SK-N-SH (cell line): ENCODE measurements around the gene DEPP1. TPM values are rescaled to one million over a fixed set of nuclear protein-coding genes. Genes with fewer than 3 reads are reported as not detected.

Experiments used
- CTCF ChIA-PET: fragments of 300-600, 350-600 bp; formaldehyde crosslinking; extraction: SDS; loops from one replicate; lab custom pipeline; 2021; lab: Yijun Ruan, JAX
- POLR2A ChIA-PET: fragments of 350-600 bp; sonication (Branson Sonifier 250); formaldehyde crosslinking; extraction: SDS; loops from one replicate; lab custom pipeline; 2020; ENCODE audit warnings: antibody characterized with exemption, inconsistent platforms; lab: Yijun Ruan, JAX
- DNase-seq: peaks from one replicate; pipeline ENCODE4 v3.0.0; 2012
- H2AFZ ChIP-seq: fragments of 200-600 bp; sonication (generic); 2 replicates; pipeline ENCODE4 v1.8.1; 2016; ENCODE audit warnings: antibody characterized with exemption, mild to moderate bottlenecking, low read depth
- H3F3A ChIP-seq: fragments of 200-600 bp; sonication (generic); replicated peaks from 2 replicates; pipeline ENCODE3; 2016; ENCODE audit warnings: antibody characterized with exemption, mild to moderate bottlenecking; ENCODE audit not compliant: insufficient read depth
- H3K27ac ChIP-seq, 2 experiments: fragments of 200-500 bp in 1 of 2; fragments of 200-600 bp in 1 of 2; sonication (Bioruptor generic) in 1 of 2; sonication (generic), shearing (Covaris generic) in 1 of 2; 2 replicates each; pipeline versions ENCODE4 v1.5.1 to v1.6.1; 2014 to 2016; ENCODE audit warnings: low read depth in 2 of 2, inconsistent platforms in 1 of 2, low read length in 1 of 2, mild to moderate bottlenecking in 1 of 2, mixed read lengths in 1 of 2
- H3K27me3 ChIP-seq: fragments of 200-600 bp; sonication (generic), shearing (Covaris generic); 2 replicates; pipeline ENCODE4 v1.6.1; 2016; ENCODE audit warnings: mixed run types; ENCODE audit not compliant: insufficient read depth
- H3K36me3 ChIP-seq, 2 experiments: fragments of 200-500 bp in 1 of 2; fragments of 200-600 bp in 1 of 2; sonication (Bioruptor generic) in 1 of 2; sonication (generic) in 1 of 2; replicated peaks in 1 of 2; 2 replicates each; pipeline versions ENCODE3 to v1.5.1; 2014 to 2016; ENCODE audit warnings: low read length in 1 of 2, mild to moderate bottlenecking in 1 of 2; ENCODE audit not compliant: insufficient read depth in 2 of 2, control insufficient read depth in 1 of 2
- H3K4me1 ChIP-seq, 2 experiments: fragments of 200-500 bp in 1 of 2; fragments of 200-600 bp in 1 of 2; sonication (Bioruptor generic) in 1 of 2; sonication (generic), shearing (Covaris generic) in 1 of 2; 2 replicates each; pipeline versions ENCODE4 v1.5.1 to v1.6.1; 2014 to 2016; ENCODE audit warnings: low read depth in 1 of 2, low read length in 1 of 2, mixed run types in 1 of 2; ENCODE audit not compliant: insufficient read depth in 2 of 2, control insufficient read depth in 1 of 2
- H3K4me2 ChIP-seq: fragments of 200-600 bp; sonication (generic), shearing (Covaris generic); 2 replicates; pipeline ENCODE4 v1.6.1; 2017; ENCODE audit warnings: mixed run types
- H3K4me3 ChIP-seq, 2 experiments: fragments of 200-500 bp in 1 of 2; fragments of 200-600 bp in 1 of 2; sonication (Bioruptor generic) in 1 of 2; sonication (generic), shearing (Covaris generic) in 1 of 2; 2 replicates each; pipeline versions ENCODE4 v1.5.1 to v1.8.1; 2014 to 2016; ENCODE audit warnings: low read depth in 2 of 2, inconsistent platforms in 1 of 2, low read length in 1 of 2, mild to moderate bottlenecking in 1 of 2, mixed read lengths in 1 of 2, moderate library complexity in 1 of 2
- H3K79me2 ChIP-seq: fragments of 200-600 bp; sonication (generic); 2 replicates; pipeline ENCODE4 v1.8.1; 2017; ENCODE audit warnings: mild to moderate bottlenecking; ENCODE audit not compliant: insufficient read depth
- H3K9ac ChIP-seq: fragments of 200-600 bp; sonication (generic); 2 replicates; pipeline ENCODE4 v1.6.1; 2017; ENCODE audit warnings: mixed run types
- H3K9me2 ChIP-seq: fragments of 200-600 bp; sonication (generic); 2 replicates; pipeline ENCODE4 v1.6.1; 2017; ENCODE audit warnings: mixed run types
- H3K9me3 ChIP-seq: fragments of 200-600 bp; sonication (generic); 2 replicates; pipeline ENCODE4 v1.6.1; 2017; ENCODE audit warnings: mixed run types, mild to moderate bottlenecking, moderate library complexity
- H4K20me1 ChIP-seq: fragments of 200-600 bp; sonication (generic); 2 replicates; pipeline ENCODE4 v1.6.1; 2017; ENCODE audit warnings: mild to moderate bottlenecking, mixed run types; ENCODE audit not compliant: insufficient read depth
- CHD2 ChIP-seq: fragments of 150-350 bp; IDR thresholded peaks from 2 replicates; pipeline ENCODE4 v1.6.1; 2018; ENCODE audit warnings: low read length; ENCODE audit not compliant: partially characterized antibody
- EP300 ChIP-seq, 2 experiments: IDR thresholded peaks; 2 replicates each; pipeline versions ENCODE4 v1.4.0 to v1.6.1; 2012; ENCODE audit warnings: borderline replicate concordance in 1 of 2, low read depth in 1 of 2, low read length in 1 of 2
- FOSL2 ChIP-seq: IDR thresholded peaks from 2 replicates; pipeline ENCODE4 v1.4.0; 2012; ENCODE audit warnings: low read depth, mild to moderate bottlenecking, moderate library complexity, borderline replicate concordance
- GATA2 ChIP-seq: sonication (generic); formaldehyde crosslinking; IDR thresholded peaks from 2 replicates; pipeline ENCODE4 v1.5.0; 2020; ENCODE audit warnings: mild to moderate bottlenecking, missing genetic modification reagents
- JUND ChIP-seq: IDR thresholded peaks from 2 replicates; pipeline ENCODE4 v1.4.0; 2012
- MAX ChIP-seq: IDR thresholded peaks from 2 replicates; pipeline ENCODE4 v1.4.0; 2012; ENCODE audit warnings: low read depth
- MXI1 ChIP-seq: IDR thresholded peaks from 2 replicates; pipeline ENCODE4 v1.6.1; 2012; ENCODE audit warnings: mild to moderate bottlenecking, low read depth, low read length, improper control_type of control experiment
- NFIC ChIP-seq: IDR thresholded peaks from 2 replicates; pipeline ENCODE4 v1.4.0; 2012; ENCODE audit warnings: borderline replicate concordance
- NRF1 ChIP-seq: IDR thresholded peaks from 2 replicates; pipeline ENCODE4 v1.6.1; 2012; ENCODE audit warnings: low read depth, mild to moderate bottlenecking, low read length
- PBX3 ChIP-seq: IDR thresholded peaks from 2 replicates; pipeline ENCODE4; 2012
- RCOR1 ChIP-seq: fragments of 150-350 bp; IDR thresholded peaks from 2 replicates; pipeline ENCODE4 v1.6.1; 2017; ENCODE audit warnings: antibody characterized with exemption, low read length
- REST ChIP-seq: IDR thresholded peaks from 2 replicates; pipeline ENCODE4 v1.6.1; 2012; ENCODE audit warnings: mild to moderate bottlenecking, low read depth, low read length, moderate library complexity
- SMC3 ChIP-seq: IDR thresholded peaks from 2 replicates; pipeline ENCODE4 v1.6.1; 2012; ENCODE audit warnings: low read depth, low read length, improper control_type of control experiment
- TAF1 ChIP-seq: IDR thresholded peaks from 2 replicates; pipeline ENCODE4 v1.6.1; 2012; ENCODE audit warnings: low read depth, mild to moderate bottlenecking, low read length, moderate library complexity, borderline replicate concordance
- TCF12 ChIP-seq: IDR thresholded peaks from 2 replicates; pipeline ENCODE4 v1.4.0; 2012
- TEAD4 ChIP-seq: IDR thresholded peaks from 2 replicates; pipeline ENCODE4 v1.4.0; 2012; ENCODE audit warnings: mild to moderate bottlenecking, borderline replicate concordance; ENCODE audit not compliant: insufficient read depth
- USF1 ChIP-seq: IDR thresholded peaks from 2 replicates; pipeline ENCODE4 v1.4.0; 2012; ENCODE audit warnings: low read depth, borderline replicate concordance
- USF2 ChIP-seq: fragments of 150-350 bp; IDR thresholded peaks from 2 replicates; pipeline ENCODE4 v1.6.1; 2017; ENCODE audit warnings: antibody characterized with exemption, low read length, low read depth, borderline replicate concordance
- ZBTB33 ChIP-seq: IDR thresholded peaks from 2 replicates; pipeline ENCODE4 v1.4.0; 2012; ENCODE audit warnings: low read depth, borderline replicate concordance
- WGBS: methylation state at CpG from one replicate; pipeline ENCODE4 v1.1.6; 2017; ENCODE audit warnings: low lambda C conversion rate; 5-methylcytosine and 5-hydroxymethylcytosine counted together
- polyA plus RNA-seq, 3 experiments: library from polyadenylated mRNA; depleted of rRNA; stranded (reverse); fragments of >200 nt; gene quantifications; 2 replicates each; pipeline ENCODE4 v1.2.3, GENCODE V29; 2012

DEPP1 gene
- polyA plus RNA-seq, 1 of the 3 experiments (the other 2 are of a cell fraction): 5.3 TPM

GRCh38 chr10:44927352-44927751, 51.3 kb downstream of the DEPP1 start:
- CTCF ChIA-PET: interaction anchor here (1.0 kb wide), 1 partner anchor 10 kb away, joined by 3 read pairs; no protein-coding TSS in a partner anchor
- Histone ChIP-seq H3K4me2 (no peak overlapping the region), H3K4me1 (no peaks in the 10 kb centered on the region), H3K27ac (no peak overlapping the region), H3F3A (no peaks in the 10 kb centered on the region), H3K27me3 (peaks cover 26% of the 10 kb centered on the region; the same call in 1 of the 2 replicates), H3K36me3 (no peaks in the 10 kb centered on the region), H3K9me3 (no peaks in the 10 kb centered on the region), H3K4me3 (no peak overlapping the region), H3K9me2 (no peaks in the 10 kb centered on the region), H3K79me2 (no peaks in the 10 kb centered on the region), H4K20me1 (no peaks in the 10 kb centered on the region), H2AFZ (no peak overlapping the region), H3K9ac (no peak overlapping the region)
- 10% methylated on average over 2 of the region's 2 CpGs for WGBS
- DNase-seq: no peak
- TF ChIP-seq TEAD4 (no peak), EP300 (IDR thresholded peaks at IDR 0.05; ENCODE audit: borderline replicate concordance in 1 of 2, low read depth in 1 of 2, low read length in 1 of 2) (no peak), TAF1 (no peak), CHD2 (no peak), GATA2 (CRISPR knock-in tag) (no peak), JUND (no peak), TCF12 (no peak), FOSL2 (no peak), NRF1 (no peak), RCOR1 (no peak), SMC3 (no peak), PBX3 (no peak), MAX (no peak), MXI1 (no peak)
- POLR2A ChIA-PET: no interaction called here

GRCh38 chr10:44926751-44927351, 51.8 kb downstream of the DEPP1 start:
- POLR2A ChIA-PET: no interaction called here
- Histone ChIP-seq H3K27me3 (peaks cover 26% of the 10 kb centered on the region; the same call in 1 of the 2 replicates), H3F3A (no peaks in the 10 kb centered on the region), H3K27ac (no peak overlapping the region), H3K4me1 (no peaks in the 10 kb centered on the region), H3K36me3 (no peaks in the 10 kb centered on the region), H3K9me2 (no peaks in the 10 kb centered on the region), H3K79me2 (no peaks in the 10 kb centered on the region), H3K9me3 (no peaks in the 10 kb centered on the region), H4K20me1 (no peaks in the 10 kb centered on the region), H2AFZ (no peak overlapping the region), H3K4me3 (no peak overlapping the region), H3K9ac (no peak overlapping the region), H3K4me2 (no peak overlapping the region)
- WGBS: 17% methylated on average over 8 of the region's 10 CpGs
- CTCF ChIA-PET: interaction anchor here (1.0 kb wide), 1 partner anchor 9 kb away, joined by 3 read pairs; no protein-coding TSS in a partner anchor
- no peak for DNase-seq
- TF ChIP-seq USF2 (no peak), MAX (no peak), ZBTB33 (no peak), NFIC (no peak), USF1 (no peak), REST (no peak)
